GM18499 (cell line): ENCODE results near the gene EPG5.
"Not testable (repeated sequence)": the region's sequence is repeated elsewhere in the genome, so short reads cannot be mapped to it uniquely, and the experiment has no call there.

Source experiments
- ATAC-seq: cut with Tn5 transposase; IDR thresholded peaks from one replicate; pipeline ENCODE4 v1.9.1; 2021; ENCODE audit warnings: moderate number of reproducible peaks; ENCODE audit not compliant: insufficient read depth, unreplicated experiment

The EPG5 gene

GRCh38 chr18:45981821-45982220, 14.7 kb upstream of the EPG5 start:
- ATAC-seq: no peak

DNA sequence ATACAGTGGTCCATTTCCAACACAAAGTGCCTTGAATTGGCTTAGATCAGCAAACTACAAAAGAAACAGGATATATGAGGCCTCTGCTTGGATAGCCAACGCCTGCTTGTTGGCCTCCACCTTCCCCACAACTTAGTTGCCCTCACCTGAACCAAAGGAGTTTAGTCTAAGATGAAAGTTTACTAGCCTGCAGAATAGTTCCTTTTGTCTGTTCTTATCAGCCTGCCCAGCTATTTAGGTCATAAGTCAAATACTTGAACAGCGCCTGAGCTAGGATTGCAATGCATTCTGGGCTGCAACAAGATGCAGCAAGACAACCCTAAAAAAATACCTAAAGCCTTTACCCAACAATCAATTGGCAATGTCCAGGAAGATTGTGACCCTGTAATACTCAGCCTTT, 13.1 kb upstream of the EPG5 start:
- no peak for ATAC-seq

- ATAC-seq: no peak
These were observed 11.0 kb upstream of the EPG5 start for GRCh38 chr18:45978084-45978483.

- no peak for ATAC-seq
These were observed 9.8 kb upstream of the EPG5 start for GRCh38 chr18:45976974-45977373.

DNA sequence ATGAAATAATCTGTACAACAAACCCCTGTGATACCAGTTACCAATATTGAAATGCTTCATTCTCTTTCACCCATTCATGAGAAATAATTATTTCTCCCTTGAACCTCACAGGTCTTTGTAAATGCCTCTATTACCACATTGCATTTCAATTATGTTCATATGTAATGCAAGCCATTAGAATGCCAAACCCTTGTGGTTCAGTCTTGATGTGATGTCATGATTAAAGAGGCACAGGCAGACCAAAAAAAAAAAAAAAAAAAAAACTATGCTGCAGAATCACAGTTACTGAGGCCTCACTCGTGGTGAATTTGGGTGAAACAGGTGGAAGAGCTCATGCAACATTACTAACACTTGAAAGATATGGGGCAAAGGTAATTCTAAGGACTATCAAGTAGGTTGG, 9.4 kb upstream of the EPG5 start:
- no peak for ATAC-seq

GRCh38 chr18:45974088-45974536, 7.0 kb upstream of the EPG5 start:
- ATAC-seq: no peak

- ATAC-seq: not testable (repeated sequence)
These were observed 2.2 kb downstream of the EPG5 start for GRCh38 chr18:45964913-45965312.

- ATAC-seq: no peak
These were observed 4.3 kb downstream of the EPG5 start for GRCh38 chr18:45962866-45963265.

DNA sequence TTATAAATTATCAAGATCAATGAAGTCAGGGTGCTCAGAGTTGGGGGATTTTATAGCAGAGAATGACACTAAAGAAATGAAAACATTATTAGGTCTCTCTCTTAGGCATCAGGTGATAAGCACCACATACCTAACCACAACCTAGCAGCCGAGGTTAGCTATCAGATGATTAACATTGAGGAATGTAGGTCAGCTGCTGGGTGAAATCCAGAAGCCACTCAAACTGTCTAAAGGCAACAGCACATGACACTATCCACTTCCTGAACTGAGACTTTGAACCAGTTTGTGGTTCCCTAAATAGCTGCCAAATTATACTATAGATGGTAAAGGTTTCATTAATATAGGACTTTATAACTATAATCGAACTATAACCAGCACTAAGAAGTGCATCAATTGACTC, 4.7 kb downstream of the EPG5 start:
- ATAC-seq: no peak

GRCh38 chr18:45959484-45959883, 7.6 kb downstream of the EPG5 start:
- ATAC-seq: not testable (repeated sequence)

- no peak for ATAC-seq
These were observed 8.4 kb downstream of the EPG5 start for GRCh38 chr18:45958730-45959129.

DNA sequence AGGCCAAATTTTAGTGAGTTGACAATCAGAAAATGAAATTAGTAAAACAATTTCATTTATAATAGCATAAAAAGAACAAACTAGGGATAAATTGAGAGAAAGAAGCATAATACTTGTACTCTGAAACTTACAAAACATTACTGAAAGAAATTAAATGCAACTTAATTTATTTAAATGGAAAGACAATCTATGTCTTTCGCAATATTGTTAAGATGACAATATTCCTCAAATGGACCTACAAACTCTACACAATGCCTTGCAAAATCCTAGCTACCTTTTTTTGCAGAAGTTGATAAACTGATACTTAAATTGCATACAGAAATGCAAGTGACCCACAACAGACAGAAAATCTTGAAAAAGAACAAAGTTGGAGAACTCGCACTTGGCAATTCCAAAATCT, 9.1 kb downstream of the EPG5 start:
- ATAC-seq: no peak

- no peak for ATAC-seq
These were observed 10.0 kb downstream of the EPG5 start for GRCh38 chr18:45957100-45957499.

DNA sequence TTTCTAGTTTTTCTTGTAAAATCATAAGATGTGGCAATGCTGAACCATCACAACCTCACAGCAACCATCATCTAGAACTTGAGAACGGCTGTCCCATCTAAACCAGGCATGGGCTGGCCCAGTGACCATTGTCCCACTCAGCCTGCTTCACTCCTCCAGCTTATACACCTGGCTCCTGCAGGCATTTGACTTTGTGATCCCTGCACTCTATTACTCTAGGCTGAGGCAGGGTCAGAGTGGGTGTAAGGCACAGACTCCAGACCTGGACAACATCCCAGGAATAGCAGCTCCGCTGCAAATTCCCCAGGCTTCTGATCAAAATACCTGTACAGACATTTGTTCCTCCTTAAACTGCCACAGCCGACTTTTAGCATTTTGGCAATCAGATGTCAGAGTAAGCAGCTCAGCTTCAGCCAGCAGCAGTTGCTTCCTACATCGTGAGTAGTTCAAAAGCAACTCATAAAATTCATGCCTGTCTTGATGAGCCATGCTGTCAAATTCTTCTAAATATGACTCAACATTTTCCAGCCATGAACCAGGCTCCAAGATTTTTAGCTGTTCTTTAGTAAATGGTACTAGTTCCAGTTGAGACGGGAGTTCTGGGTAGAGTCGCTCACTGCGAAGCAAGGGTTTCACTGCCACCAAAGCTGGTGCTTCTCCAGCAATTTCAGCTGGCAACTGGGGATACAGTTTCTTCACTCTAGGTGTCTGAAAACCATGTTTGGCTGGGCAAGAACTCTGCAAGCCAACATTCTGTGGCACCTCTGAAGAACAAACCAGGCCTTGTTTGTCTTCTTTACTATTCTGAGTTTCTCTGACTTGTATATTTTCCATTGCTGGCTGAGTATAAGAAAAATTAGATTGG, 12.8 kb downstream of the EPG5 start:
- ATAC-seq: no peak

- ATAC-seq: no peak
These were observed 16.0 kb downstream of the EPG5 start for GRCh38 chr18:45951016-45951714.

GRCh38 chr18:45945669-45946068, 21.5 kb downstream of the EPG5 start:
- ATAC-seq: no peak

- no peak for ATAC-seq
These were observed 26.4 kb downstream of the EPG5 start for GRCh38 chr18:45940724-45941123.

DNA sequence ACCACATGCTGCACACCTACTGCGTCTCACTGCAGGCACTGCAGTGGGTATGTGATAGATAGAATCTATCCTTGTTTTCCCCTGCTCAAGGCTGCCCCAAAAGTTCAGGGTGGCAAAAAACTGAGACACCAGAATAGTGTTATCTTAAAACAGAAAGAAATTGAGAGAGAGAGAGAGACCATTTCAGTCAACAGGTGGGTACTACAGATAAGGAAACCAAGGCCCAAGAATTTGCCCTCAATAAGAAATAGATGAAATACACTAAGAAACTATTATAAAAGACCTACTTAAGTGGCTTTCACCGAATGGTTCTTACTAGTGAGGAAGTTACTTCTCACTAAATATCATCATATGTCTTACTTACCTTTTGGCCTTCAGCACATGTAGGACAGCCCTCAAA, 27.9 kb downstream of the EPG5 start:
- no peak for ATAC-seq

DNA sequence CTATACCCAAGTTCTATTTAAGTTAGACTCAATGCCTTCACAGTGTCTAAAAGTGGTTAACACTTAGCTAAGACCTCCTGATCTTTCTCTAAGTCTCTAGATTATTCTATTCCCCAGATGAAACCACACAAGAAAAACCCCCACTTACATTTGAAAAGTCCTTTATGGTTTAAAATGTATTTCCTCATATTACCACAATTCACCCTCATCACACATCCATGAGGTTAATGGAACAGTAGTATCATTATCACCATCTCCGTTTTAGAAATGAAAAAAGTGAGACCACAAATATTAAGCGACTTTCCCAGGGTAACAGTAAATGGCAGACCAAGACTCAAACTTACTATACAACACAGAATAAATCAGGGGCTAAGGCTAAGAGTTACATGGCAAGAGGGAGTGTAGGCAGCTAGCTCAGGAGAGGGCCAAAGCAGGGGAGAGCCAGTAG, 28.6 kb downstream of the EPG5 start:
- no peak for ATAC-seq

GRCh38 chr18:45935591-45936335, 31.4 kb downstream of the EPG5 start:
- no peak for ATAC-seq

GRCh38 chr18:45932708-45933107, 34.4 kb downstream of the EPG5 start:
- no peak for ATAC-seq
